Esophagus squamous epithelium (tissue), 4 donors: ENCODE results near the gene SRP68.

Experiments
- CTCF ChIP-seq, 6 experiments: fragments of 450-650 bp in 4 of 6; fragments of 200-600 bp in 2 of 6; sonication (generic) in 2 of 6; IDR thresholded peaks; one replicate each; pipeline ENCODE4 v1.5.1; 2016 to 2019; ENCODE audit warnings: antibody characterized with exemption in 6 of 6, mild to moderate bottlenecking in 4 of 6, moderate library complexity in 4 of 6
- POLR2A ChIP-seq, 4 donors: fragments of 450-650 bp; IDR thresholded peaks; one replicate each; pipeline ENCODE4 v1.6.1; 2017; ENCODE audit warnings: antibody characterized with exemption in 4 of 4, mild to moderate bottlenecking in 4 of 4, moderate library complexity in 3 of 4

- TF ChIP-seq CTCF (IDR thresholded peaks at IDR 0.05) (no peak), POLR2A (IDR thresholded peaks at IDR 0.05) (no peak)
These were observed 20.5 kb upstream of the SRP68 start for GRCh38 chr17:76092526-76093413.
